H1 (cell line): ENCODE results near the gene TMEM147. TPM values are rescaled to one million over a fixed set of nuclear protein-coding genes. Genes with fewer than 3 reads are reported as not detected.

Experiments
- CTCF ChIA-PET: fragments of 300-600 bp; sonication (Branson Sonifier 250); formaldehyde crosslinking; loops from one replicate; lab custom pipeline; 2021; ENCODE audit not compliant: partially characterized antibody; lab: Charles Lee
- POLR2A ChIA-PET: fragments of 300-600 bp; sonication (Branson Sonifier 250); formaldehyde crosslinking; loops from one replicate; lab custom pipeline; 2021; ENCODE audit warnings: inconsistent platforms; ENCODE audit not compliant: partially characterized antibody; lab: Charles Lee
- DNase-seq, 2 experiments: peaks; one replicate each; pipeline versions ENCODE4 v3.0.0 to v3.0.0-alpha.2; 2010 to 2022; ENCODE audit warnings: low spot score in 2 of 2, low read depth in 1 of 2, mixed read lengths in 1 of 2
- FAIRE-seq: peaks from 2 replicates; lab custom pipeline; 2011; peaks lifted over from hg19 to GRCh38; lab: Jason Lieb, UNC
- H2AFZ ChIP-seq: 2 replicates; pipeline ENCODE4 v1.8.1; 2012; ENCODE audit warnings: low read length, inconsistent platforms
- H2AK5ac ChIP-seq: 2 replicates; pipeline ENCODE4 v1.6.1; 2013; ENCODE audit warnings: low read depth, low read length
- H2BK120ac ChIP-seq: replicated peaks from 2 replicates; pipeline ENCODE3; 2013; ENCODE audit warnings: low read depth, low read length, inconsistent platforms
- H2BK12ac ChIP-seq: 2 replicates; pipeline ENCODE4 v1.6.1; 2013; ENCODE audit warnings: low read depth, low read length
- H2BK15ac ChIP-seq: 2 replicates; pipeline ENCODE4 v1.6.1; 2013; ENCODE audit warnings: low read length
- H2BK20ac ChIP-seq: 2 replicates; pipeline ENCODE4 v1.6.1; 2013; ENCODE audit warnings: low read length
- H2BK5ac ChIP-seq: 2 replicates; pipeline ENCODE4 v1.6.1; 2013; ENCODE audit warnings: low read depth, low read length
- H3K14ac ChIP-seq: 2 replicates; pipeline ENCODE4 v1.6.1; 2013; ENCODE audit warnings: inconsistent platforms; ENCODE audit not compliant: insufficient read length
- H3K18ac ChIP-seq: 2 replicates; pipeline ENCODE4 v1.6.1; 2013; ENCODE audit warnings: low read length; ENCODE audit errors: extremely low read depth
- H3K23ac ChIP-seq: 2 replicates; pipeline ENCODE4 v1.6.1; 2013; ENCODE audit warnings: inconsistent platforms; ENCODE audit not compliant: insufficient read length
- H3K23me2 ChIP-seq: 2 replicates; pipeline ENCODE4 v1.6.1; 2013; ENCODE audit warnings: low read depth, low read length
- H3K27ac ChIP-seq: 2 replicates; pipeline ENCODE4 v1.6.1; 2011; ENCODE audit warnings: low read depth, low read length, inconsistent platforms
- H3K27me3 ChIP-seq, 4 experiments: replicated peaks in 1 of 4; 1 replicate in 1 of 4; 2 replicates in 3 of 4; pipeline versions ENCODE4 v1.6.1 to v1.8.1; 2011 to 2013; ENCODE audit warnings: low read length in 3 of 4, mild to moderate bottlenecking in 3 of 4, inconsistent platforms in 2 of 4, mixed read lengths in 2 of 4, moderate library complexity in 1 of 4; ENCODE audit not compliant: control insufficient read depth in 3 of 4, insufficient read depth in 3 of 4; ENCODE audit errors: extremely low read depth in 1 of 4
- H3K36me3 ChIP-seq, 4 experiments: 2 replicates each; pipeline versions ENCODE4 v1.6.1 to v1.8.1; 2011 to 2013; ENCODE audit warnings: mild to moderate bottlenecking in 4 of 4, low read length in 3 of 4, moderate library complexity in 2 of 4, control low read depth in 1 of 4, inconsistent platforms in 1 of 4; ENCODE audit not compliant: insufficient read depth in 4 of 4, control insufficient read depth in 2 of 4
- H3K4ac ChIP-seq: replicated peaks from 2 replicates; pipeline ENCODE3; 2013; ENCODE audit warnings: low read length, low read depth, mixed read lengths, inconsistent platforms; ENCODE audit not compliant: insufficient read length
- H3K4me1 ChIP-seq, 4 experiments: replicated peaks in 1 of 4; 1 replicate in 1 of 4; 2 replicates in 3 of 4; pipeline versions ENCODE4 v1.6.1 to v1.8.1; 2011 to 2013; ENCODE audit warnings: low read length in 3 of 4, inconsistent platforms in 2 of 4, mixed read lengths in 1 of 4; ENCODE audit not compliant: insufficient read depth in 4 of 4, control insufficient read depth in 3 of 4
- H3K4me2 ChIP-seq, 2 experiments: 2 replicates each; pipeline versions ENCODE4 v1.6.1 to v1.8.1; 2011 to 2013; ENCODE audit warnings: low read depth in 2 of 2, low read length in 2 of 2, control low read depth in 1 of 2, inconsistent platforms in 1 of 2, mild to moderate bottlenecking in 1 of 2; ENCODE audit not compliant: insufficient read depth in 1 of 2
- H3K4me3 ChIP-seq, 4 experiments: fragments of 200-600, 300-600 bp in 1 of 4; sonication (generic), shearing (Covaris generic), sonication (Bioruptor Twin) in 1 of 4; 2 replicates each; pipeline versions ENCODE4 v1.5.1 to v1.8.1; 2011 to 2016; ENCODE audit warnings: low read length in 4 of 4, low read depth in 3 of 4, control low read depth in 2 of 4, inconsistent platforms in 2 of 4, mild to moderate bottlenecking in 2 of 4, mixed read lengths in 1 of 4, moderate library complexity in 1 of 4; ENCODE audit not compliant: insufficient read depth in 2 of 4; ENCODE audit errors: extremely low read depth in 1 of 4
- H3K56ac ChIP-seq: replicated peaks from 2 replicates; pipeline ENCODE3; 2013; ENCODE audit warnings: low read depth, mild to moderate bottlenecking, mixed read lengths, low read length, inconsistent platforms; ENCODE audit not compliant: insufficient read length
- H3K79me1 ChIP-seq: 2 replicates; pipeline ENCODE4 v1.6.1; 2013; ENCODE audit warnings: low read depth, low read length, control low read depth
- H3K79me2 ChIP-seq, 2 experiments: 2 replicates each; pipeline versions ENCODE4 v1.6.1 to v1.8.1; 2012 to 2013; ENCODE audit warnings: low read length in 2 of 2, mild to moderate bottlenecking in 2 of 2, inconsistent platforms in 1 of 2; ENCODE audit not compliant: insufficient read depth in 2 of 2, control insufficient read depth in 1 of 2
- H3K9ac ChIP-seq, 4 experiments: replicated peaks in 1 of 4; 1 replicate in 1 of 4; 2 replicates in 3 of 4; pipeline versions ENCODE4 v1.6.1 to v1.8.1; 2011 to 2013; ENCODE audit warnings: low read depth in 3 of 4, low read length in 3 of 4, control low read depth in 2 of 4, mild to moderate bottlenecking in 2 of 4, moderate library complexity in 2 of 4, inconsistent platforms in 1 of 4; ENCODE audit errors: extremely low read depth in 1 of 4
- H3K9me3 ChIP-seq, 2 experiments: 2 replicates each; pipeline versions ENCODE4 v1.6.1 to v1.8.1; 2012 to 2013; ENCODE audit warnings: mild to moderate bottlenecking in 2 of 2, moderate library complexity in 2 of 2, control low read depth in 1 of 2, inconsistent platforms in 1 of 2, low read depth in 1 of 2, low read length in 1 of 2, mixed read lengths in 1 of 2; ENCODE audit not compliant: insufficient read depth in 2 of 2
- H4K20me1 ChIP-seq, 2 experiments: replicated peaks in 1 of 2; 2 replicates each; pipeline versions ENCODE3 to v1.8.1; 2011 to 2013; ENCODE audit warnings: inconsistent platforms in 2 of 2, low read length in 2 of 2, mild to moderate bottlenecking in 1 of 2; ENCODE audit not compliant: insufficient read depth in 2 of 2, control insufficient read depth in 1 of 2
- H4K5ac ChIP-seq: 2 replicates; pipeline ENCODE4 v1.6.1; 2013; ENCODE audit warnings: low read length, low read depth, mixed read lengths, inconsistent platforms; ENCODE audit not compliant: insufficient read length
- H4K8ac ChIP-seq: 2 replicates; pipeline ENCODE4 v1.8.0; 2013; ENCODE audit warnings: mild to moderate bottlenecking, moderate library complexity, low read length, inconsistent platforms; ENCODE audit not compliant: insufficient read depth; ENCODE audit errors: extremely low read depth
- H4K91ac ChIP-seq: replicated peaks from 2 replicates; pipeline ENCODE3; 2013; ENCODE audit warnings: low read length, mixed read lengths, inconsistent platforms; ENCODE audit not compliant: insufficient read length
- BCL11A ChIP-seq, 2 experiments: IDR thresholded peaks; one replicate each; pipeline ENCODE4 v1.6.1; 2011; ENCODE audit warnings: low read depth in 2 of 2, low read length in 2 of 2, mild to moderate bottlenecking in 2 of 2
- CBX8 ChIP-seq: fragments of 300-800, 300-1000 bp; sonication (generic); IDR thresholded peaks from 2 replicates; pipeline ENCODE4 v1.7.1; 2016; ENCODE audit warnings: low read depth, low read length, borderline replicate concordance
- CHD1 ChIP-seq: IDR thresholded peaks from 2 replicates; pipeline ENCODE4 v1.6.1; 2012; ENCODE audit warnings: low read depth, low read length, improper control_type of control experiment
- EZH2 ChIP-seq: fragments of 200-600 bp; sonication (generic); IDR thresholded peaks from 2 replicates; pipeline ENCODE4 v1.7.1; 2012; ENCODE audit warnings: low read depth, mild to moderate bottlenecking, moderate library complexity, low read length, inconsistent platforms; ENCODE audit not compliant: severe bottlenecking
- MAFK ChIP-seq: IDR thresholded peaks from 2 replicates; pipeline ENCODE4 v1.6.1; 2012; ENCODE audit warnings: low read depth, mild to moderate bottlenecking, improper control_type of control experiment, low read length
- NRF1 ChIP-seq: IDR thresholded peaks from 2 replicates; pipeline ENCODE4 v1.6.1; 2011; ENCODE audit warnings: mild to moderate bottlenecking, low read depth, low read length, improper control_type of control experiment
- SIRT6 ChIP-seq: IDR thresholded peaks from one replicate; pipeline ENCODE4 v1.7.1; 2012; ENCODE audit warnings: low read length, inconsistent platforms
- SIX5 ChIP-seq: IDR thresholded peaks from 2 replicates; pipeline ENCODE4 v1.6.1; 2011; ENCODE audit warnings: mild to moderate bottlenecking, low read depth, low read length
- SRF ChIP-seq: IDR thresholded peaks from 2 replicates; pipeline ENCODE4 v1.6.1; 2011; ENCODE audit warnings: mild to moderate bottlenecking, low read depth, low read length, moderate library complexity
- SUZ12 ChIP-seq: fragments of 200-600 bp; sonication (generic); IDR thresholded peaks from 2 replicates; pipeline ENCODE4 v1.6.1; 2012; ENCODE audit warnings: mild to moderate bottlenecking, inconsistent platforms, low read length, moderate library complexity, mixed read lengths
- ZNF274 ChIP-seq: IDR thresholded peaks from 2 replicates; pipeline ENCODE4 v1.7.0; 2012; ENCODE audit warnings: low read length, borderline replicate concordance; ENCODE audit errors: extremely low read depth
- WGBS, 2 experiments: shearing (Covaris generic) in 1 of 2; methylation state at CpG; one replicate each; pipeline versions ENCODE4 v1.1.6 to v1.1.7; 2013 to 2015; ENCODE audit warnings: low lambda C conversion rate in 2 of 2, mixed read lengths in 2 of 2, inconsistent platforms in 1 of 2, low coverage in 1 of 2, missing lambda C conversion rate in 1 of 2; ENCODE audit not compliant: insufficient replicate concordance in 2 of 2, insufficient coverage in 1 of 2, insufficient read length in 1 of 2; ENCODE audit errors: extremely low coverage in 1 of 2, missing lambda C conversion rate in 1 of 2; 5-methylcytosine and 5-hydroxymethylcytosine counted together
- polyA plus RNA-seq, 7 experiments: library from polyadenylated mRNA; depleted of rRNA in 3 of 7; stranded (reverse) in 5 of 7; unstranded in 2 of 7; fragments of >200 nt in 5 of 7; fragments of 200-250 nt in 2 of 7; gene quantifications; 1 replicate in 5 of 7; 2 replicates in 1 of 7; 4 replicates in 1 of 7; pipeline versions ENCODE4 v1.2.1 to v1.2.3, GENCODE V29; 2011 to 2013; ENCODE audit warnings: missing spikeins in 2 of 7, mixed read lengths in 2 of 7
- total RNA-seq: library from RNA; stranded (reverse); fragmentation: NEBNext Ultra II Directional; extraction: Animal tissue kit (Norgen Biotek cat#: 25700); gene quantifications from 2 replicates; pipeline ENCODE4 v1.2.1, GENCODE V29; 2021
- TF ChIP-seq, protein P1 (sequence below): IDR thresholded peaks from 2 replicates; pipeline ENCODE4 v1.6.1; 2011; ENCODE audit warnings: low read depth, mild to moderate bottlenecking, low read length; ENCODE audit not compliant: insufficient read depth
- TF ChIP-seq, protein P2 (sequence below): IDR thresholded peaks from 2 replicates; pipeline ENCODE4 v1.6.1; 2012; ENCODE audit warnings: inconsistent platforms

TMEM147 gene
- total and polyA plus RNA-seq, 2 of the 8 experiments (the other 6 are each of a cell fraction or from before 2014, with no cell fraction given), result 159 to 418 TPM

DNA sequence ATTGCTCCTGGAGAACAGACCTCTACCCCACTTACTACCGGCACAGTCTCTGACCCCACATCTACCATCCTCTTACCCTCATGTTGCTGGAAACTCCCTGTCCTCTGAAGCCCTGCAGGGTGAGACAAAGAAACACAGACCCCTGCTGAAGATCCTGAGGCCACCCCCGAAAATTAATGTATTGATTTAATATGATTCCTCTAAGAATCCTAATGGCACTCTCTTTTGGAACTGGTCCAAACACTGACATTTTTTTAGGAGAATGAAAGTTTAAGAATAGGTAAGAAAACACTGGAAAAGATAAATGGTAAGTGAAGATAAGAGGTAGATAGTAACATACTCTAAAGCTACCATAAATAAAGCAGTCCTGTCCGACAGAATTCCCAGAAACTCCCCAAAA, 37.3 kb upstream of the TMEM147 start:
- no peak overlapping the region for H2BK20ac ChIP-seq
- no peak overlapping the region for H3K9ac ChIP-seq
- no peak overlapping the region for H3K14ac ChIP-seq
- no peak overlapping the region for H2BK120ac ChIP-seq
- peaks cover 0 to 10% (median 8%) of the 10 kb centered on the region in 4 experiments; a peak in 6 of 7 replicates for H3K4me1 ChIP-seq
- peaks cover 9% of the 10 kb centered on the region for H3K23me2 ChIP-seq
- H3K56ac ChIP-seq, result no peak overlapping the region
- CTCF ChIA-PET, result interaction anchor here (0.9 to 3.7 kb wide), 9 partner anchors 10 to 201 kb away, joined by 3 to 28 read pairs (median 4); partner anchors contain the start of gene FFAR3
- H4K91ac ChIP-seq, result no peak overlapping the region
- H2BK5ac ChIP-seq, result no peak overlapping the region
- POLR2A ChIA-PET, result interaction anchor here (1.0 to 7.4 kb wide), 14 partner anchors 12 to 305 kb away, joined by 3 to 110 read pairs (median 10); partner anchors contain the start of genes KRTDAP and TMEM147
- peaks cover 0 to 5% (median 3%) of the 10 kb centered on the region in 4 experiments; a peak in 3 of 7 replicates for H3K27me3 ChIP-seq
- no peak overlapping the region for H3K4ac ChIP-seq
- H2AK5ac ChIP-seq, result no peak overlapping the region
- H4K5ac ChIP-seq, result no peak overlapping the region
- no peak overlapping the region for H3K18ac ChIP-seq
- H4K8ac ChIP-seq, result no peak overlapping the region
- H3K79me1 ChIP-seq, result peaks cover 2% of the 10 kb centered on the region; the same call in 1 of the 2 replicates
- no peaks in the 10 kb centered on the region for H3K9me3 ChIP-seq
- H2BK12ac ChIP-seq, result no peak overlapping the region
- no peak overlapping the region for H2AFZ ChIP-seq
- peaks cover 14 to 39% (median 26%) of the 10 kb centered on the region in 4 experiments for H3K36me3 ChIP-seq
- H3K27ac ChIP-seq, result no peak overlapping the region
- H4K20me1 ChIP-seq, result peaks cover 0 to 3% of the 10 kb centered on the region in 2 experiments
- DNase-seq (no peak), FAIRE-seq (no peak)
- H3K79me2 ChIP-seq, result peaks cover 0 to 34% of the 10 kb centered on the region in 2 experiments; a peak in 2 of 4 replicates
- H3K4me3 ChIP-seq, result peak overlapping the region in 1 of 4 experiments; percentile 89; a peak in 3 of 8 replicates
- no peak overlapping the region for H3K23ac ChIP-seq
- H3K4me2 ChIP-seq, result peak overlapping the region; percentile 84 to 86
- WGBS, 2 experiments, result 89% methylated on average over 3 of the region's 3 CpGs; no CpG with 5 or more reads in 1 of the 2 experiments
- H2BK15ac ChIP-seq, result no peak overlapping the region
- TF ChIP-seq, protein P1, sequence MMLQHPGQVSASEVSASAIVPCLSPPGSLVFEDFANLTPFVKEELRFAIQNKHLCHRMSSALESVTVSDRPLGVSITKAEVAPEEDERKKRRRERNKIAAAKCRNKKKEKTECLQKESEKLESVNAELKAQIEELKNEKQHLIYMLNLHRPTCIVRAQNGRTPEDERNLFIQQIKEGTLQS, result no peak
- TF ChIP-seq SIRT6 (no peak), NRF1 (no peak), SIX5 (no peak), CHD1 (no peak), SRF (no peak), EZH2 (no peak), ZNF274 (no peak), MAFK (no peak), BCL11A (IDR thresholded peaks at IDR 0.05; ENCODE audit: low read depth in 2 of 2, low read length in 2 of 2) (no peak), SUZ12 (no peak), CBX8 (no peak)
- TF ChIP-seq, protein P2, sequence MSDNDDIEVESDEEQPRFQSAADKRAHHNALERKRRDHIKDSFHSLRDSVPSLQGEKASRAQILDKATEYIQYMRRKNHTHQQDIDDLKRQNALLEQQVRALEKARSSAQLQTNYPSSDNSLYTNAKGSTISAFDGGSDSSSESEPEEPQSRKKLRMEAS, result no peak
